ENCODE measurements around the gene GATD1. TPM values are rescaled to one million over a fixed set of nuclear protein-coding genes. Genes with fewer than 3 reads are reported as not detected.

The GATD1 gene
- total RNA-seq, 1 experiment from 2014 or later: 91.5 TPM

DNA sequence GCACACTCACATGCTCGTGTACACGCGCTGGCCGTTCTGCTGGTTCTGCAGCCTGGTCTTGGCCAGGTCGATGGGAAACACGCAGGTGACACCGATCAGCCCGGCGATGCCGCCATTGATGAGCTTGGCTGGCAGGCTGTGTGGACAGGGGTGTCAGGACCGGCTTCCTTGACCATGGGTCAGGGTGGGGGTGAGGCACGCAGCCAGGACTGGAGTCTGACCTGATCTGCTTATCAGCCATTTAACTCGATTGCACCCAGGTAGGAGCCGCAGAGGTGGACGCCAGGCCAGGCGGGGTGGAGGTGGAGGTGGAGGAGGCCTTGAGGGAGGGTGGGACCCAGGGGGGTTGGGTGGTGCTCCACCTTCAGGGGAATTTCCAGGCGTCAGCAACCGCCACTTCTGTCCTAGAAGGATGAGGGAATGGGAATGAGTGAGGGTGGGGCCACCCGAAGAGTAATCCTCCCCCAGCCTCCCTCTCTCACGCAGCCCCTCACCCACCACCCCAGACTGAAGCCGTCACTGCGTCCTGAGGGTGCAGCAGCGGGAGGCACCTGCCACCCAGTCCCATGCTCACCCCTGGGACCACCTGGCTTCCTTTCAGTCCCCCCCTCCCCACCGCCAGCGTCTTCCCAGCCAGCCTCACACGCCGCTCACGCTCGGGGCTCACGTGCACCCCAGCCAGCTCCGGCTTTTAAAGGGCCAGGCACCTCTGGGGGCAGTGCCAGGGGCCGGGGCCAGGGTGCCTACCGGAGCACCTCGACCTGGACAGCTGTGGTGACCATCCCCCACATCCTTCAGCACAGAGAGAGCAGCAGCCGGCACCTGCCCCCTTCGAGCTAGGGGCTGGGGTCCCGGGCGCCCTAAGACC is 17.7 kb upstream of the GATD1 start:
- peaks cover 17% of the 10 kb centered on the region for H3K36me3 Mint-ChIP-seq (ENCODE audit: insufficient read depth, unreplicated experiment)
- BruUV-seq (replicated peaks): no TSS peak
- ChIA-PET POLR2A (no interaction called here), CTCF (no interaction called here)
- H3K4me3 Mint-ChIP-seq (ENCODE audit: unreplicated experiment): no peak overlapping the region
- Histone ChIP-seq H3K36me3 (ENCODE audit: control insufficient read depth, insufficient read depth, low read length) (no peaks in the 10 kb centered on the region), H3K4me1 (peaks cover 9% of the 10 kb centered on the region), H3K9me3 (no peaks in the 10 kb centered on the region), H3K27me3 (replicated peaks; ENCODE audit: control insufficient read depth, insufficient read depth, low read length) (no peaks in the 10 kb centered on the region), H3K4me3 (ENCODE audit: low read depth, low read length) (no peak overlapping the region)
- no peak for DNase-seq
- no peaks in the 10 kb centered on the region for H3K9me3 Mint-ChIP-seq (ENCODE audit: unreplicated experiment)
- TF ChIP-seq CTCF (IDR thresholded peaks at IDR 0.05; ENCODE audit: insufficient read depth in 1 of 2, low read depth in 1 of 2, low read length in 1 of 2, severe bottlenecking in 1 of 2, unreplicated experiment in 1 of 2): no peak
- intact Hi-C loops (cut with micrococcal nuclease; ENCODE audit: unreplicated experiment): no loop called here
- no peaks in the 10 kb centered on the region for H3K4me1 Mint-ChIP-seq (ENCODE audit: low read depth, unreplicated experiment)
- H3K27me3 Mint-ChIP-seq (ENCODE audit: insufficient read depth, unreplicated experiment): no peaks in the 10 kb centered on the region
- H3K27ac Mint-ChIP-seq (ENCODE audit: unreplicated experiment): no peak overlapping the region

DNA sequence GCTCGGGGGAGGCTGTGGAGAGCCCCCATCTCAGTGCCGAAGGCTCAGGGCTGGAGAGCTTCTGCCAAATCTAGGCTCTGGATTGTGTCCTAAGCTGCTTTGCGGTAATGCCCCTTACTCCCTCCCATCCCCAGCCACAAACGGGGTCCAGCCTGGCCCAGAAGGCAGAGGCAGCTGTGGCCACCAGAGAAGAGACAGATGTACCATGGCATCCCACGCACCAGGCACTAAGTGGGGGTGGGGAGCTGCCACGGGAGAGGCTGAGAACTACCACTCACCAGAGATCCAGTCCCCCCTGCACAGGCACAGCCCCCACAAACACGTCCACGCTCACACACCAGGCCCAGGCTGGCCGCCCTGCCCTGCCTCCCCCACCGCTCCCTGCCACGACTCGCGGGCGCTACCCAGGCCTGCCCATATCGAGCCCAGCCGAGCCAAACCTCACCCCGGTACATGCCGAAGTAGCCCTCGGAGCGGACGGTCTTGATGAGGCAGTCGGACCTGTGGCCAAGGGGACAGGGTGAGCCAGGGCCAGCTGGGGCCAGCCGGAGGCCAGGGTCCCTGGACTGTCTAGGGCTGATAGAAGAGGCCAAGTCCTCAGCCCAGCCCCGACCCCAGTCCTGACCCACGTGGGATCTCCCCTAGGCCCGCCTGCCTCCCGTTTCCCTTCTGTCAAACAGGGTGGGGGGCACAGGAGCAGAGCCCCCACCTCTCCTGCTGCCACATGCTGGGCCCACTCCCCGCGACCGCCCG is 16.9 kb upstream of the GATD1 start:
- CTCF ChIA-PET: no interaction called here
- Histone ChIP-seq H3K36me3 (ENCODE audit: control insufficient read depth, insufficient read depth, low read length) (no peaks in the 10 kb centered on the region), H3K4me1 (peaks cover 9% of the 10 kb centered on the region), H3K4me3 (ENCODE audit: low read depth, low read length) (no peak overlapping the region), H3K27me3 (replicated peaks; ENCODE audit: control insufficient read depth, insufficient read depth, low read length) (no peaks in the 10 kb centered on the region), H3K9me3 (no peaks in the 10 kb centered on the region)
- Mint-ChIP-seq H3K27me3 (ENCODE audit: insufficient read depth, unreplicated experiment) (no peaks in the 10 kb centered on the region), H3K27ac (ENCODE audit: unreplicated experiment) (no peak overlapping the region), H3K36me3 (ENCODE audit: insufficient read depth, unreplicated experiment) (peaks cover 17% of the 10 kb centered on the region), H3K4me3 (ENCODE audit: unreplicated experiment) (no peak overlapping the region), H3K9me3 (ENCODE audit: unreplicated experiment) (no peaks in the 10 kb centered on the region), H3K4me1 (ENCODE audit: low read depth, unreplicated experiment) (no peaks in the 10 kb centered on the region)
- BruUV-seq (replicated peaks): no TSS peak
- TF ChIP-seq CTCF (IDR thresholded peaks at IDR 0.05; ENCODE audit: insufficient read depth in 1 of 2, low read depth in 1 of 2, low read length in 1 of 2, severe bottlenecking in 1 of 2, unreplicated experiment in 1 of 2): no peak
- intact Hi-C loops (cut with micrococcal nuclease; ENCODE audit: unreplicated experiment): no loop called here
- POLR2A ChIA-PET: interaction anchor here (0.5 to 1.5 kb wide), 2 partner anchors 16 to 25 kb away, joined by 5 to 8 read pairs; partner anchors contain the start of gene PNPLA2
- no peak for DNase-seq

- BruUV-seq (replicated peaks): no TSS peak
- Histone ChIP-seq H3K9me3 (no peaks in the 10 kb centered on the region), H3K4me1 (peaks cover 9% of the 10 kb centered on the region), H3K36me3 (ENCODE audit: control insufficient read depth, insufficient read depth, low read length) (no peaks in the 10 kb centered on the region), H3K4me3 (ENCODE audit: low read depth, low read length) (no peak overlapping the region), H3K27me3 (replicated peaks; ENCODE audit: control insufficient read depth, insufficient read depth, low read length) (no peaks in the 10 kb centered on the region)
- ChIA-PET POLR2A (interaction anchor here (0.5 to 1.5 kb wide), 2 partner anchors 15 to 26 kb away, joined by 5 to 8 read pairs; partner anchors contain the start of gene PNPLA2), CTCF (no interaction called here)
- peaks cover 17% of the 10 kb centered on the region for H3K36me3 Mint-ChIP-seq (ENCODE audit: insufficient read depth, unreplicated experiment)
- H3K9me3 Mint-ChIP-seq (ENCODE audit: unreplicated experiment): no peaks in the 10 kb centered on the region
- no peak for DNase-seq
- no peaks in the 10 kb centered on the region for H3K4me1 Mint-ChIP-seq (ENCODE audit: low read depth, unreplicated experiment)
- intact Hi-C loops (cut with micrococcal nuclease; ENCODE audit: unreplicated experiment): no loop called here
- no peak for TF ChIP-seq CTCF (IDR thresholded peaks at IDR 0.05; ENCODE audit: insufficient read depth in 1 of 2, low read depth in 1 of 2, low read length in 1 of 2, severe bottlenecking in 1 of 2, unreplicated experiment in 1 of 2)
- H3K27ac Mint-ChIP-seq (ENCODE audit: unreplicated experiment): no peak overlapping the region
- H3K4me3 Mint-ChIP-seq (ENCODE audit: unreplicated experiment): no peak overlapping the region
- H3K27me3 Mint-ChIP-seq (ENCODE audit: insufficient read depth, unreplicated experiment): no peaks in the 10 kb centered on the region
Observed at GRCh38 chr11:793556-793955, 16.3 kb upstream of the GATD1 start.

Measured in Caco-2 (cell line).